HG03025 (cell line): Measurements from ENCODE around the gene ITGB3BP.
"Not testable (repeated sequence)": the region's sequence is repeated elsewhere in the genome, so short reads cannot be mapped to it uniquely, and the experiment has no call there.

Source experiments
- ATAC-seq: cut with Tn5 transposase; IDR thresholded peaks from one replicate; pipeline ENCODE4 v1.9.1; 2021; ENCODE audit warnings: mild to moderate bottlenecking, moderate library complexity; ENCODE audit not compliant: unreplicated experiment, low FRiP score

The ITGB3BP gene

GRCh38 chr1:63509718-63510117, 13.3 kb downstream of the ITGB3BP start:
- ATAC-seq: no peak

GRCh38 chr1:63506782-63507181, 16.2 kb downstream of the ITGB3BP start:
- ATAC-seq: no peak

GRCh38 chr1:63501256-63501655, 21.8 kb downstream of the ITGB3BP start:
- no peak for ATAC-seq

- ATAC-seq: no peak
Observed at GRCh38 chr1:63498106-63498505, 24.9 kb downstream of the ITGB3BP start.

- ATAC-seq: no peak
Observed at GRCh38 chr1:63497577-63497976, 25.4 kb downstream of the ITGB3BP start.

- ATAC-seq: no peak
Observed at GRCh38 chr1:63487336-63488065, 35.5 kb downstream of the ITGB3BP start.

GRCh38 chr1:63486629-63487028, 36.4 kb downstream of the ITGB3BP start:
- ATAC-seq: no peak

- no peak for ATAC-seq
Observed at GRCh38 chr1:63480057-63480456, 43.0 kb downstream of the ITGB3BP start.

- no peak for ATAC-seq
Observed at GRCh38 chr1:63475761-63476160, 47.3 kb downstream of the ITGB3BP start.

- ATAC-seq: not testable (repeated sequence)
Observed at GRCh38 chr1:63468683-63469082, 54.3 kb downstream of the ITGB3BP start.

- no peak for ATAC-seq
Observed at GRCh38 chr1:63466759-63467158, 56.3 kb downstream of the ITGB3BP start.

- ATAC-seq: no peak
Observed at GRCh38 chr1:63466181-63466580, 56.8 kb downstream of the ITGB3BP start.

- ATAC-seq: no peak
Observed at GRCh38 chr1:63463248-63463647, 59.8 kb downstream of the ITGB3BP start.

GRCh38 chr1:63461661-63462230, 61.3 kb downstream of the ITGB3BP start:
- no peak for ATAC-seq

GRCh38 chr1:63458750-63459149, 64.3 kb downstream of the ITGB3BP start:
- ATAC-seq: no peak

GRCh38 chr1:63454269-63454668, 68.8 kb downstream of the ITGB3BP start:
- ATAC-seq: no peak

- no peak for ATAC-seq
Observed at GRCh38 chr1:63453232-63453631, 69.8 kb downstream of the ITGB3BP start.

- no peak for ATAC-seq
Observed at GRCh38 chr1:63450416-63450815, 72.6 kb downstream of the ITGB3BP start.

GRCh38 chr1:63448731-63449246, 74.2 kb downstream of the ITGB3BP start:
- ATAC-seq: no peak

GRCh38 chr1:63442141-63442475, 80.9 kb downstream of the ITGB3BP start:
- ATAC-seq: no peak

GRCh38 chr1:63435161-63435560, 87.9 kb downstream of the ITGB3BP start:
- ATAC-seq: no peak

- ATAC-seq: no peak
Observed at GRCh38 chr1:63429281-63429680, 93.7 kb downstream of the ITGB3BP start.
